HG03039 (cell line): Measurements from ENCODE around the gene DNAH14.
"Not testable (repeated sequence)": the region's sequence is repeated elsewhere in the genome, so short reads cannot be mapped to it uniquely, and the experiment has no call there.

ENCODE experiments used
- ATAC-seq: cut with Tn5 transposase; IDR thresholded peaks from one replicate; pipeline ENCODE4 v1.9.1; 2021; ENCODE audit warnings: mild to moderate bottlenecking, moderate library complexity; ENCODE audit not compliant: unreplicated experiment

Gene DNAH14

DNA sequence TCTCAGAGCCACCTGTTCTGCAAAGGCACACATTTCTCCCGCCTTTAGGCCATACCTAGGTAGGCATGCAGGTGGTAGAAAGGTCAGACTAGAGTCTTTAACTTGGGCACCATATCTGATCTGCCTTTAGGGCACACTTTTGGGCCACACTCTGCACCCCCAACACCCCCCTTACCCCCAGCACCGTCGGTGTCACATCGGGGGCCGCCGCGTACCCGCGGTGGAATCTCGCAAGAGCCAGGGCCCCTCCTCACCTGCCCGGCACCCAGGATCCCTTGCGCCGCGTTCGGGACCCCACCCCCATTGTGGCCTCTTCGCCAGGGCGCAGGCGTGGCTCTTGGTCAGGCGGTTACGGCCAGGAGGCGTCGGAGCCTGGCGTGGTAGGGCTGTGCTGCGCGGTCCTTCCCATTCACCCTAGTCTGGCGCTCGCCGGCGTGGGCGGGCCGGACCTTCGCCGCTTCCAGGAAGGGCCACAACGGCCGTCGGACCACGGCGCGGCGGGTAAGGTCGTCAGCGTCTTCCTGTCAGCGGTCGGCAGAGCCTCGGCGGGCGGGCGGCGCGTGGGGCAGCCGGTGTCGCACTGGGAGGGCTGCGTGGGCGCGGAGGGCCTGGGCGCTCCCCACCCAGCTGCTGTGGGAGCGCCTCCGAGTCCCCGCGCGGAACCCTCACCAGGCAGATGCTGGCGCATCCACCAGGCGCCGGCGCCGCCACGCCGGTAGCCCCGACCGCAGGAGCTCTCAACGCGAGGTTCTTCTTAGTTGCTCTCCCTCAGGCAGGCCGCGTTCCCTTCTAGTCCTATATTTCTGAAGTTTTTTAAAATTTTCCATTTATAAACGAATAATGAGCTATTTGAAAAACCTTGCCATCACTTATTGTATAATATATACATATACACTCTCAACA lies at the start of gene DNAH14:
TSS of gene DNAH14 (plus strand) at position 341 of the 903 bp plus-strand sequence. CDS start 23,028 bp downstream, outside the sequence.
- ATAC-seq, result no peak

DNA sequence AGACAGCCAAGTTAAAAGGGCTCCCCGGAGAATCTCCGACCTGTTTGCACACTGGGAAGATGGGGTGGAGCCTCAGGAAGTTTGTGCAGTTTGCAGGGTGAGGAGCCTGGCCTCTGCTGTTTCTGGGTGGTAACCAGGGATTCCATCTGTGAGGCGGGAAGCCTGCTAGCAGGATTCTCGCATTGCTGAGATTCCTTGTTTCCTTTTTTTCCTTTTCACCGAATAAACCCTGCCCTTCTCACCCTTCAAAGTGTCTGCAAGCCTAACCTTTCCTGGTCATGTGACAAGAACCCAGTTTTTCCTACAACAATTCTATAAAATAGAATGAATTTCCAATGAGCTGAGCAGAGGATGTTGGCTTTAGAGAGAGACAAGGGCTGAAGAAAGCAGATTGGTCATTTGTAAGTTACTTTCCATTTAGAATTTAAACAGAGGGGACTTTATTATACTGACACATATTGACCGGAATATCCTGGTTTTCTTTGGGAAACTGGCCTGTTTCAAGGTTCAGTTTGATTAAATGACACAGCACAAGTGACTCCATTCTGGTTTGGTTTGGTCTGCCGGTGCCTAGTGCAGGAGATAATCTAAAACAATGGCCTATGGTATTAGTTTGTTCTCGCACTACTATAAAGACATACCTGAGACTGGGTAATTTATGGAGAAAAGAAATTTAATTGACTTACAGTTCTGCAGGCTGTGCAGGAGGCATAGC lies 48.7 kb upstream of the DNAH14 start:
- ATAC-seq, result no peak

DNA sequence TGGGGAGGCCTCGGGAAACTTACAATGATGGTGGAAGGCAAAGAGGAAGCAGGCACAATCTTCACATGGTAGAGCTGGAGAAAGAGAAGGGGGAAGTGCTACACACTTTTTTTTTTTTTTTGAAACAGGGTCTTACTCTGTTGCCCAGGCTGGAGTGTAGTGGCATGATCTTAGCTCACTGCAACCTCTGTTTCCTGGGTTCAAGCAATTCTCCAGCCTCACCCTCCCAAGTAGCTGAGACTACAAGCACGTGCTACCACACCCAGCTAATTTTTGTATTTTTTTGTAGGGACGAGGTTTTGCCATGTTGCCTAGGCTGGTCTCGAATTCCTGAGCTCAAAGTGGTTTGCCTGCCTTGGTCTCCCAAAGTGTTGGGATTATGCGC lies 48.2 kb upstream of the DNAH14 start:
- ATAC-seq, result not testable (repeated sequence)

DNA sequence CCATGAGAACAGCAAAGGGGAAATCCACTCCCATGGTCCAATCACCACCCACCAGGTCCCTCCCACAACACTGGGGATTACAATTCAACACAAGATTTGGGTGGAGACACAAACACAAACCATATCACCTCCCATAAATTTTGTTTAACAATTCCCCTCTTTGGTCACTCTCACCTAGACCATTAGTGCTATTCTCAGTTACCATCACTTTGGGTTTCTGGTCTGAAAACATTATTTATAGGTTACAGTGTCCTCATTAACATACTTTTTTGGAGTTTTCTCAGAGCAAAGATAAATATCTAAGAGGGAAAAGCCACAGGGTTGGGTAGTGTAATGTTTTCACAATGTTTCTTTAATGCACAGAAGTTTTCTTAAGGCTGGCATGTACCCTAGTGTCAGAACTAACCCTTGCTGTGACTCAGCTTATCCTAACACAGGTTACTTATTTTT lies 47.7 kb upstream of the DNAH14 start:
- ATAC-seq, result no peak

DNA sequence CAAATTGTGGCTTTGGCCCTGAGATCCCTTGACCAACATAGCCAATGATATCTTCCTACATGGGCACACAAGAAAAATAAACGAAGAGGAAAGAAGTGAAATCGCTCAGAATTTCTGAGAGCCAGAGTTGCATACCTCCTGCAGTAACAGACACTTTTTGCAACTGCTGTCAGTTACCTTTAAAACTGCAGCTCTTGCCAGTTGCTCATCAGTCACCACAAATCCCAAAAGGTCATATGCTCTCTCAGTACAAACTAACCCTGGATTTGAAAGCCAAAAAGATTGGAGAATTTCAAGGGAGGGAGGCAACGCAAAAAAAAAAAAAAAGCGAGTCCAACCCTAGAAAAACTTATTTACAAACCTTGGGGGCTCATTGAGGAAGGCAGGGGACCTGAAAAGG lies 47.2 kb upstream of the DNAH14 start:
- no peak for ATAC-seq

DNA sequence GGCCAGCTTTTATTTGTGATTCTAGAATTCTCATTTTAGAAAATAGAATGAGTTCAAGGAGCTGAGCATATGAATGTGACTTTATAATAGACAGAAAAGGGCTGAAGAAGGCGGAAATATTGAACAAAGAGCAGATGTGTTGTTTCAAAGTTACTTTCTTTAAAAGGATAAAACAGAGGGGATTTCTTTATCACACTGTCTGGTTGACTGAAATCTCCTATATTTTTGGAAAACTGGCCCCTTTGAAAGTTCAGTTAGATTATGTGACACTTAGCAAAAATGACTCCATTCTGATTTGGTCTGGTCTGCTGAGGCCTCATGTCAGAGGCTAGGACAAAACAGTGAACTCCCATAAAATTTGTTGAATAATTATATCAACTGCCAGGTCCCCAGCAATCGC lies 46.4 kb upstream of the DNAH14 start:
- ATAC-seq, result no peak

DNA sequence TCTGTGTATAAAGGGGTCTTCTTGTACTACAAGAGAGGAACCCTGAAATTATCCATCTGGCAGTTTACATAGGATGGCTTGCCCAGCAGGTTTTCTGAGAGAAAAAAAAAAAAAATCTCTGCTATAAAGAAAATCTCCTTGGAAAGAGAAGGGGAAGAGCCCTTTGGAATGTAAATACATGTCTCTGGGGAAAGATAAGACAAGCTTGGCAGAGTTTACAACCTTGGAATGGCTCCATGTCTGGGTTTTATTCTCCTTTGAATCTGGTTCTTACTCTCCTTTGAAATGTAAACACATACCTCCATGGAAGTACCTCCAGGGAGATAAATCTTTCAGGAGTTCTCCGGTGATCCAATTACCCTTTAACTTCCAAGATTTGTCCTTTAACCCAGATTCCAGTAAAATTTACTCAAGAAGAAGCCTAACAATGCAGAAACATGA lies 45.1 kb upstream of the DNAH14 start:
- no peak for ATAC-seq

DNA sequence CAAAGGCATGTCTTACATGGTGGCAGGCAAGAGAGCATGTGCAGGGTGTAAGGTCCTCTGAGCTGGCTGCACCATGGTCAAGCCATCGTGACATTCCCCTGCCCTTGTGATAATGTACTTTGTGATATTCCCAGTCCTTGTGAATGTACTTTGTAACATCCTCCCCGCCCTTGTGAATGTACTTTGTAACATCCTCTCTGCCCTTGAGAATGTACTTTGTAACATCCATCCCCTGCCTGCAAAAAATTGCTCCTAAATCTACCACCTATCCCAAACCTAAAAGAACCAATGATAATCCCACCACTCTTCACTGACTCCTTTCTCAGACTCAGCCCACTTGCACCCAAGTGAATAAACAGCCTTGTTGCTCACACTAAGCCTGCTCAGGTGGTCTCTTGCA lies 44.1 kb upstream of the DNAH14 start:
- ATAC-seq, result not testable (repeated sequence)

DNA sequence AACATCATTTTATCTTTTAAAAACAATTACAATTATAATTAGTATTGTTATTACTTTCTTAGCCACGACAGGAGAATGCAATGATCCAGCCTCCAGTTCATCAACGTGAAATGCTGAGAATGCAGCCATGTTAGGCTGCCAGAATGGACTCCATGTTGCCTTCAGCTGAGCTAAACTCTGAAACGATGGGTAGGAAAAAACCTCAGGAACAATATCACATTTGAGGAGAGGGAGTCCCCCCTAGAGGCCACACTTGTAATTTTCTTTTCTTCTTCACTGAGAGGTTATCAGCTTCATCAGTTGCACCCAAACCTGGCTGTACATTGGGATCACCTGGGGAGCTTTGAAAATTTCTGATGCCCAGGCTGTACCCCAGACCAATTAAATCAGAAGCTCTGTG lies 34.6 kb upstream of the DNAH14 start:
- no peak for ATAC-seq

DNA sequence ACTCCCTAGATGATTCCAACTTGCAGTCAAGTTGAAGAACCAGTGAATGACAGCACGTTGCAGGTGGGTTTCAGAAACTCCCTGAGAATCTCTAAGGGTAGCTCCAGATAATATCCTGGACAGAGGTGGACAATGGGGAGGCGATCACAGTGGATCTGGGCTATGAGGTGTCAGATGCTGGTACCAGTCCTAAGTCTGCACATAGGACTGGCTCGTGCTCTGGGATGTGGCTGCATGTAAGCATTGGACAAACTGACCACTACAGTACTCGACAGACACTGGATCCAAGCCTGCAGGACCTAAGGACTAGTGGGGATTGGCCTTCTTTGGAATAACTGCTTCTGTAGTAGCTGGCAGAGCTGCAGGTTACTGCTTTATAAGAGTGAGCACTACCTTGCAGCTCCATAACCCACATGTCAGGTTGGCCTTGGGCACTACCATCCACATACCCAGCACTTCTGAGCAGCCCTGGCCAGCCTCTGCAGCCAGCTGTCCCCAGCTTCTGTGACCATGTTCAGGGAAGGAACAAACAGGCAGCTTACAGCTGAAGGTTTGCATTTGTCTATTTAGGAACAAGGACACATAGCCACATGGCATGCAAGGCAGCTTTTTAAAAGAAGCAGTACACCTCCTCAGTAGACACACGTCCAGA lies 33.2 kb upstream of the DNAH14 start:
- ATAC-seq, result no peak

DNA sequence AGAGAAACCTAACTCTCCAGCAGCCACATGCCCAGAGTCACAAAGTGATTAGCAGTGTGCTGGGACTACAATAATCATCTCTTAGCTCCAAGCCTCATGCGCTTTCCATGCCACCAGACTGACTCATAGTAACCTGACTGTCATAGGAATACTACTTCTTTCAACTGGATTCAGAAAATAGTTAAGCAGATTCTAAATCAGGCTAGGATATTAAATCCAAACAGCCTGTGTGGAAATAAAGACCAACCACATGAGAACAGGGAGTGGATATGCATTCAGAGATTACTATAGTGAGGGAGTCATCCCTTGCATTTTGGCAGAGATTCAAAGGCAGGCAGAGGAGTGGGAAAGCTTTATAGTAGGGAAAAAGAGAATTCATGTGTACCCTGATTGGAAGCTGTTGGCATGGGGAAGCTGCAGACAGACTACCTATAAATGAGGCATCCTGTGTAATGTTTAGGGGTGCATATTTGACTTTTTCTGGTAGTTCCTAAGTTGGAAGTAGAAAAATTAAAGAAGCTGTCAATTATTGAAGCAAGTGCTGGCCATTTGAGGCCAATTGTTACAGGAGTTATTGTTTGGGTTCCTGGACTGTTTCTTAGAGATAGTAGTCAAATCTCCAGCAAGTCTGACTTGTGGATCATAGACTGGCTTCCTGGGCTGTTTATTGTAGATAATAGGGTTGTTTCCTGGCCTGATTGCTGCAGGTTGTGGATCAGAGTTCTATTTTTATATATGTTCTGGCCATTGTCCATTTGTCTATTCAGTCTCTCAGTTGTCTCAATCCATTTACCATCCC lies 31.7 kb upstream of the DNAH14 start:
- no peak for ATAC-seq

DNA sequence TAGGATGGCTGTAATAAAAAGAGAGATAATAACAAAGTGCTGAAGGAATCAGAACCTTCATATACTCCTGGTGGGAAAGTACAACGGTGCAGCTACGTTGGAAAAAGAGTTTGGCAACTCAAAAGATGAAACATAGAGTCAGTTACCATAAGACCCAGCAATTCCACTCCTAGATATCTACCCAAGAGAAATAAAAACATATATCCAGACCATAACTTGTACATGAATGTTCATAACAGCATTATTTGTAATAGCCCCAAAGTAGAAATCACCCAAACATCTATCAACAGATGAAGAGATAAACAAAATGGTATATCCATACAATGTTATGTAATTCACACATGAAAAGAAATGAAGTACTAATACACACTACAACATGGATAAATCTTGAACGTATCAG lies 30.5 kb upstream of the DNAH14 start:
- ATAC-seq, result no peak

DNA sequence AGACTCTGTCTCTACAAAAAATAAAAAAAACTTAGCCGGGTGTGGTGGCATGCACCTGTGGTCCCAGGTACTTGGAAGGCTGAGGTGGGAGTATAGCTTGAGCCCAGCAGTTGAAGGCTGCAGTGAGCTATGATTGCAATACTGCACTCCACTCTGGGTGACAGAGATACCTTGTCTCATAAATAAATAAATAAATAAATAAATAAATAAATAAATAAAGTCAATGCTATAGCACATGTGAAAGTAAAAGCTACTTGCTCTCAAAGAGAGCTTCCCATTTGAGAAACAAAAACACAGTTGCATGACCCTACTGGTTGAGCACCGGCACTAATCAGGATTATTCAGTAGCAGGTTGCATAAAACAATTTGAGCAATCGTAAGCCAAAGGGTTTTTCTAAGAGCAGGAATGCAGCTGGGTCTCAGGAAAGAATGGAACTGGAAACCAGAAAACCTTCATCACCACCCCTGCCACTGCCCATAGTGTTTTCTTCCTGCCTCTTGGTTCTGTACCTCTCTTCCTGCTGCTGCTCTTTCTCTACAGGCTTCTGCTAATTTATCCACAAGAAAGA lies 29.3 kb upstream of the DNAH14 start:
- no peak for ATAC-seq

DNA sequence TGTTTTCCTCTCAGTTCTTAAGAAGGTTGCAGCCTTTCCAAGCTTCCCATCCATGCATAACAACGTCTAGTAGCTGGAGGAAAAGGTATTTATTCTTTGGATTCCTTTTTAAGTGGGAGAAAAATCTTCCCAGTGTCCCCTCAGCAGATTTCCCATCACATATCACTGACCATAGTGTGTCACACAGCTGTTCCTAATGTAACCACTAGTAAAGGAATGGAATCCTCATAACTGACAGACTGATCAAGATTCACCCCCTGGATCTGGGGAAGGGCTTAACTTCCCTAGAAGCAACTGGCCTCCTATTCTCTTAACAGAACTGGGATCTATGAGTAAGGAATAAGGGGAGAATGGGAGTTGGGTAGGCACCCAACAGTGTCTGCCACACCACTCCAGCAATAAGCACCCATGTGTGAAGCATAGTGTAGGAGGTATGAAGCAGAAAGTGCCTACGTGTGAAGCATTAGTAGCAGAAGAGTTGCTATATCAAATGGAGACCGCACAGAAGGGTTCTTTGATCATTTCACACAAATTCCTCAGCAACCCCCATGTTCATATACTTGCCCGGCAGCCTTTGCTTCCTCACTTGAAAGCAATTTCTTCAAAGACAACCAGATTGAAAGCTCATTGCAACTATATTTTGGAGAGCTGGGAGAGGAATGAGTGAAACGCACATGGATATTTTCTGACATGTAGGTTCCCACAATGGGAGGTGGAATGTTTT lies 28.2 kb upstream of the DNAH14 start:
- no peak for ATAC-seq

DNA sequence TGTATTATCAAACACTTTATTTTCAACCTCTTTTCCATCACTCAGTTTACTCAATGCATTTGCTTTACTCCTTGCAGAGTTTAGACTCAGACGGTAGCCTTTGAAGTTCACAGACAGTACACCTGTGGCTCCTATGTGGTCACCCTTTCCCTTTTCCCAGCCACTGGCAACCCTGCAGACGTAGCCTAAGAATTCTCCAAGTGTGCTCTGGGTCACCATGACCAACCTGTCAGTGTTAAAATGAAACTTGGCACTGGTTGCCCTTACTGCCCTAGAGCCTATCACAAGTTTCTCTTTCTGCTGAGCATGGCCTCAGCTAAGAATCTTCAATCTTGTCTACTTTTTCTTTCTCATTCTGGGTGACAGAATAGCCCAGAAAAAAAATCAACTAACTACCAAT lies 25.5 kb upstream of the DNAH14 start:
- ATAC-seq, result no peak

DNA sequence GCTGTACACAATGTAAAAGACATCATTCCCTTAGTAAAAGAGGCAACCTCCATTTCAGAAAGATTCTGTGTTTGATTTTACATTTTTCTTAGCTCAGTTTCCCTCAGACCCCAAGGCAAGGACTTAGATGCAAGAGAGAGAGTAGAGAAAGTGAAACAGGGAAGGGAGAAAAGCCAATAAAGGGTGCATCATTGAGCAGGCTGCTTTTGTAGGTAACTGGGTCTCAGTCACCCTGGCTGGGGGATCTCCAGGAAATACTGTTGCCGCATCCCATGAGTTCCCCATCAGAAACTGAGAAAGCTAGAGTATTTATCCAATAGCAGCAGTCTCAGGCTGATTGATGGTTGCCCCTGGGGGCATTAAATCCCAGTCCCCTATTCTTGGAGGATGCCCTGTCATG lies 23.1 kb upstream of the DNAH14 start:
- no peak for ATAC-seq

DNA sequence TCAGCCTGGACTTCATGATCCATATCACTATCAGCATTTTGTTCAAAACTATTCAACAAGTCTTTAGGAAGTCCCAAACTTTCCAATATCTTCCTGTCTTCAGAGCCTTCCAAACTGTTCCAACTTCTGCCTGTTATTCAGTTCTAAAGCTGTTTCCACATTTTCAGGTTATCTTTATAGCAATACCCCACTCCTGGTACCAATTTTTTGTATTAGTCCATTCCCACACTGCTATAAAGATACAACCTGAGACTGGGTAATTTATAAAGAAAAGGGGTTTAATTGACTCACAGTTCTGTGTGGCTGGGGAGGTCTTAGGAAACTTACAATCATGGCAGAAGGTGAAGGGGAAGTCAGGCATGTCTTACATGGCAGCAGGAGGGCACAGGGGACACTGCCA lies 18.3 kb upstream of the DNAH14 start:
- no peak for ATAC-seq

DNA sequence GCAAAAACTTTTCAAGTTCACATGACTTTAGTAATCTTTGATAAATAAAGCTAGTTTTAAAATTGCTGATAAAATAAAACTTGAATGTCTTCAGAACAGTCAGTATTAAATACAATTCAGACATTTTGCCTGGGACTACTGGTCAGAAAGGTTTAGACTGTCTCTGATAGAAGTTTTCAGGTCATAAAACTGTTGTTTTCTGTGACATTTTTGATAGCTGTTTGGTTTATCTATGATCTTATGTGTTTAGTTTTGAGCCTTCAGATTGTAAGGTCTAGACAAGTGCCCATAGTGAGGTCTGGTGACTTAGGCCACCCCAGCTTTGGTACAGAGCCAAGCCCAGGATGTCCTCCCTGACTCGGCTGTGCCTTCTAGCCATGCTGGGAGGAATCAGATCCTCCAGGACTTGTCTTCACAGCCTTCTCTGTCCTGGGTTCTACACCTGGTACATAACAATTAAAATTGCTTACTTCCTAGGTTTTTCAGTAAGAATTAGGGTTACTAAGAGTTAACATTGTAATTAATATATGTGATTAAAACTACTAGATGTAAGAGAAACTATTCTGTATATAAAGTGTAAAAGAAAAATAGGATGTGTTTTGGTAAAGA lies 15.1 kb upstream of the DNAH14 start:
- no peak for ATAC-seq

DNA sequence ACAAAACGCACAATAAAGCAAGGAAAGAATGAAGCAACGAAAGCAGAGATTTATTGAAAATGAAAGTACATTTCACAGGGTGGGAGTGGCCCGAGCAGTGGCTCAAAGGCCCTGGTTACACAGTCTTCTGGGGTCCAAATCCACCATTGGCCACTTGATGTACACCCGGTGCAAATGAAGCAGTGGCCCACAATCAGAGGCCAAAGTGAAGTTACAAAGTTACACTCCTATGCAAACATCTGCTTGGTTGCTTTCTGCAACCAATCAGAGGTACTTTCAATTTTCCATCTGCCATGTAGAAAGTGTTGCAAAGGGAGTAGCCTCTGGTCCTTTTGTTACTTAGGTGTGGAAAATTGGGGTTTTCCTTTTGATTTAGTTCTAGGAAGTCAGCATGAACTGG lies 10.0 kb upstream of the DNAH14 start:
- no peak for ATAC-seq
